ENCODE data around the gene ERGIC3. TPM values are rescaled to one million over a fixed set of nuclear protein-coding genes. Genes with fewer than 3 reads are reported as not detected.

Gene ERGIC3
- total and polyA plus RNA-seq, 10 of the 15 experiments (the other 5 are each of a cell fraction or from before 2014, with no cell fraction given), result 90.4 to 210 (median 139) TPM

DNA sequence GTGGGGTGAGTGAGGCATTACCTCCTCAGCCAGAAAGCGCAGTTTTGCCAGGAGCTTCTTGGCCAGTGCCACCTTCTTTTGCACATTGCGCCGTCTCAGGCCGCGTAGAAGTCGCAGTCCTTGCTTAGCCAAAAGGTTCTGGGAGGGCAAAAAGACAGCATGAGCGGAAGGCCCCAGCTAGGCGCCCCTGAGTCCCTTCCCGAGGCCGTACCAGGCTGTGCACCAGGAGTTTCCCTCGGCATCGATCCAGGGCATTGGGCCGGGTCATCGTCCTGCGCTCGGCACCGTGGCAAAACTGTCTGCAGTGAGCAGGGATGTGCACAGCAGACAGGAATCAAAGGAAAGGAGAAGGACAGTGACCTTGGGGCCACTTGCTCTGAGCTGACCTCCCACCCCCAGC lies 53.6 kb downstream of the ERGIC3 start:
- no TSS peak for BruUV-seq (replicated peaks)
- H3K79me2 ChIP-seq (ENCODE audit: control insufficient read depth, insufficient read depth, low read length), result no peaks in the 10 kb centered on the region
- CTCF ChIA-PET, result interaction anchor here (0.9 kb wide), 1 partner anchor 348 kb away, joined by 3 read pairs; no protein-coding TSS in a partner anchor

More for the DNA sequence above, 53.6 kb downstream of the ERGIC3 start:
- no peak overlapping the region for H3K4me2 ChIP-seq (ENCODE audit: control insufficient read depth, insufficient read depth)
- intact Hi-C loops (cut with micrococcal nuclease; ENCODE audit: unreplicated experiment), result no loop called here
- no peak overlapping the region for H3K9ac ChIP-seq (ENCODE audit: control insufficient read depth, insufficient read depth, low read length)
- ChIA-PET POLR2A (no interaction called here), SMC1A (ENCODE audit: uncharacterized antibody, unreplicated experiment) (no interaction called here), RAD21 (ENCODE audit: unreplicated experiment) (no interaction called here)
- H3K4me1 ChIP-seq (ENCODE audit: control insufficient read depth, insufficient read depth, low read length), result no peaks in the 10 kb centered on the region
- DNase-seq (ENCODE audit: low read depth, low spot score) (no peak), ATAC-seq (no peak), FAIRE-seq (no peak)
- no peak overlapping the region for H3K27ac ChIP-seq (ENCODE audit: control insufficient read depth, insufficient read depth)
- H3K4me3 ChIP-seq, result no peak overlapping the region
- H3K36me3 ChIP-seq (ENCODE audit: control insufficient read depth in 2 of 2, insufficient read depth in 2 of 2, low read length in 1 of 2), result no peaks in the 10 kb centered on the region
- in situ Hi-C loops (cut with MboI), result no loop called here
- H3K9me3 ChIP-seq (replicated peaks; ENCODE audit: control insufficient read depth, insufficient read depth, low read length), result no peaks in the 10 kb centered on the region
- no peak overlapping the region for H2AFZ ChIP-seq (ENCODE audit: control insufficient read depth, low read depth, low read length)
- 69% methylated on average over 17 of the region's 17 CpGs for WGBS (ENCODE audit: insufficient coverage, insufficient replicate concordance, low lambda C conversion rate, missing lambda C conversion rate)
- H4K20me1 ChIP-seq (ENCODE audit: control insufficient read depth, insufficient read depth), result no peaks in the 10 kb centered on the region
- H3K27me3 ChIP-seq (replicated peaks in 1 of 2; ENCODE audit: control insufficient read depth in 2 of 2, insufficient read depth in 2 of 2, low read length in 1 of 2), result peaks cover 0 to 4% of the 10 kb centered on the region in 2 experiments; a peak in 2 of 4 replicates
- TF ChIP-seq RAD21 (IDR thresholded peaks at IDR 0.05; ENCODE audit: insufficient read depth, low read depth, low read length), result no peak
- no peak for TF ChIP-seq ATF7 (IDR thresholded peaks at IDR 0.05; ENCODE audit: low read depth)
- TF ChIP-seq IRF4 (IDR thresholded peaks at IDR 0.05; ENCODE audit: low read depth, low read length), result no peak
- no peak for TF ChIP-seq HCFC1 (IDR thresholded peaks at IDR 0.05; ENCODE audit: low read length)
- TF ChIP-seq ZNF622 (IDR thresholded peaks at IDR 0.05), result no peak
- no peak for TF ChIP-seq NR2F1 (conservative IDR thresholded peaks at IDR 0.05)
- no peak for TF ChIP-seq MXI1 (IDR thresholded peaks at IDR 0.05; ENCODE audit: low read depth, low read length)
- TF ChIP-seq ZBED1 (IDR thresholded peaks at IDR 0.05; ENCODE audit: borderline replicate concordance), result no peak
- TF ChIP-seq, protein P1, sequence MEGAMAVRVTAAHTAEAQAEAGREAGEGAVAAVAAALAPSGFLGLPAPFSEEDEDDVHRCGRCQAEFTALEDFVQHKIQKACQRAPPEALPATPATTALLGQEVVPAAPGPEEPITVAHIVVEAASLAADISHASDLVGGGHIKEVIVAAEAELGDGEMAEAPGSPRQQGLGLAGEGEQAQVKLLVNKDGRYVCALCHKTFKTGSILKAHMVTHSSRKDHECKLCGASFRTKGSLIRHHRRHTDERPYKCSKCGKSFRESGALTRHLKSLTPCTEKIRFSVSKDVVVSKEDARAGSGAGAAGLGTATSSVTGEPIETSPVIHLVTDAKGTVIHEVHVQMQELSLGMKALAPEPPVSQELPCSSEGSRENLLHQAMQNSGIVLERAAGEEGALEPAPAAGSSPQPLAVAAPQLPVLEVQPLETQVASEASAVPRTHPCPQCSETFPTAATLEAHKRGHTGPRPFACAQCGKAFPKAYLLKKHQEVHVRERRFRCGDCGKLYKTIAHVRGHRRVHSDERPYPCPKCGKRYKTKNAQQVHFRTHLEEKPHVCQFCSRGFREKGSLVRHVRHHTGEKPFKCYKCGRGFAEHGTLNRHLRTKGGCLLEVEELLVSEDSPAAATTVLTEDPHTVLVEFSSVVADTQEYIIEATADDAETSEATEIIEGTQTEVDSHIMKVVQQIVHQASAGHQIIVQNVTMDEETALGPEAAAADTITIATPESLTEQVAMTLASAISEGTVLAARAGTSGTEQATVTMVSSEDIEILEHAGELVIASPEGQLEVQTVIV (IDR thresholded peaks at IDR 0.05; ENCODE audit: borderline replicate concordance, partially characterized antibody), result no peak

Data from GM12878 (cell line).